Keratinocyte (primary cell): Measurements from ENCODE around the gene OGFOD3. TPM values are rescaled to one million over a fixed set of nuclear protein-coding genes. Genes with fewer than 3 reads are reported as not detected.

Source experiments
- DNase-seq: peaks from one replicate; pipeline ENCODE4 v3.0.0-alpha.2; 2011; ENCODE audit warnings: low read depth, missing footprints, low spot score
- FAIRE-seq: peaks from 2 replicates; lab custom pipeline; 2011; peaks lifted over from hg19 to GRCh38; lab: Jason Lieb, UNC
- H2AFZ ChIP-seq: 2 replicates; pipeline ENCODE4 v1.6.0; 2012; ENCODE audit warnings: low read length, control low read depth, inconsistent platforms; ENCODE audit not compliant: control insufficient read depth
- H3K27ac ChIP-seq: 2 replicates; pipeline ENCODE4 v1.5.1; 2011; ENCODE audit warnings: low read length; ENCODE audit not compliant: control insufficient read depth, insufficient read depth
- H3K27me3 ChIP-seq: 3 replicates; pipeline ENCODE4 v1.6.0; 2011; ENCODE audit warnings: low read length; ENCODE audit not compliant: control insufficient read depth, insufficient read depth; ENCODE audit errors: extremely low read depth
- H3K36me3 ChIP-seq, 2 experiments: 2 replicates in 1 of 2; 3 replicates in 1 of 2; pipeline ENCODE4 v1.5.1; 2011; ENCODE audit warnings: low read length in 2 of 2, mild to moderate bottlenecking in 1 of 2; ENCODE audit not compliant: control insufficient read depth in 2 of 2, insufficient read depth in 2 of 2; ENCODE audit errors: extremely low read depth in 1 of 2
- H3K4me1 ChIP-seq: 3 replicates; pipeline ENCODE4 v1.5.1; 2011; ENCODE audit warnings: low read length; ENCODE audit not compliant: control insufficient read depth, insufficient read depth; ENCODE audit errors: extremely low read depth
- H3K4me2 ChIP-seq: 3 replicates; pipeline ENCODE4 v1.6.0; 2011; ENCODE audit warnings: low read depth, low read length; ENCODE audit not compliant: control insufficient read depth, insufficient read depth; ENCODE audit errors: extremely low read depth
- H3K4me3 ChIP-seq, 3 experiments: fragments of 200-600 bp in 1 of 3; sonication (generic) in 1 of 3; 2 replicates in 2 of 3; 3 replicates in 1 of 3; pipeline ENCODE4 v1.5.1; 2011 to 2016; ENCODE audit warnings: low read length in 3 of 3, mild to moderate bottlenecking in 3 of 3, control low read depth in 2 of 3, inconsistent platforms in 1 of 3, low read depth in 1 of 3, mixed read lengths in 1 of 3, mixed run types in 1 of 3, moderate library complexity in 1 of 3; ENCODE audit not compliant: control insufficient read depth in 2 of 3, insufficient read depth in 2 of 3; ENCODE audit errors: extremely low read depth in 1 of 3
- H3K79me2 ChIP-seq: 2 replicates; pipeline ENCODE4 v1.6.0; 2012; ENCODE audit warnings: low read length; ENCODE audit not compliant: control insufficient read depth, insufficient read depth
- H3K9ac ChIP-seq: 3 replicates; pipeline ENCODE4 v1.6.0; 2011; ENCODE audit warnings: low read length; ENCODE audit not compliant: control insufficient read depth, insufficient read depth; ENCODE audit errors: extremely low read depth
- H3K9me1 ChIP-seq: 3 replicates; pipeline ENCODE4 v1.6.0; 2011; ENCODE audit warnings: low read length; ENCODE audit not compliant: control insufficient read depth, insufficient read depth; ENCODE audit errors: extremely low read depth
- H3K9me3 ChIP-seq: 2 replicates; pipeline ENCODE4 v1.5.1; 2012; ENCODE audit warnings: low read depth, low read length; ENCODE audit not compliant: control insufficient read depth
- H4K20me1 ChIP-seq: 3 replicates; pipeline ENCODE4 v1.6.0; 2011; ENCODE audit warnings: low read length; ENCODE audit not compliant: control insufficient read depth, insufficient read depth; ENCODE audit errors: extremely low read depth
- EZH2 ChIP-seq: IDR thresholded peaks from one replicate; pipeline ENCODE4 v1.6.1; 2012; ENCODE audit warnings: inconsistent platforms, mild to moderate bottlenecking, low read length, moderate library complexity
- dilution Hi-C: fragments of 300-500 bp; cut with MboI; formaldehyde crosslinking; loops from one replicate; pipeline ENCODE4 v1.7.0; 2020; ENCODE audit warnings: low sequenced_read_pairs; ENCODE audit not compliant: extremely low pct_ligation_motif_present
- polyA plus RNA-seq, 5 experiments: library from polyadenylated mRNA; depleted of rRNA in 3 of 5; stranded (reverse) in 3 of 5; stranded (forward) in 1 of 5; unstranded in 1 of 5; fragments of >200 nt; gene quantifications; 1 replicate in 1 of 5; 2 replicates in 3 of 5; 3 replicates in 1 of 5; pipeline versions ENCODE4 v1.2.1 to v1.2.3, GENCODE V29; 2011 to 2012; ENCODE audit warnings: missing spikeins in 2 of 5, low read depth in 1 of 5, low replicate concordance in 1 of 5
- TF ChIP-seq, protein P1 (sequence below), 3 experiments: IDR thresholded peaks in 1 of 3; conservative IDR thresholded peaks in 1 of 3; optimal IDR thresholded peaks in 1 of 3; 2 replicates in 2 of 3; 3 replicates in 1 of 3; pipeline versions ENCODE3 to v1.5.1; 2011; ENCODE audit warnings: low read length in 3 of 3, mild to moderate bottlenecking in 3 of 3, moderate library complexity in 2 of 3, control low read depth in 1 of 3, inconsistent platforms in 1 of 3; ENCODE audit not compliant: insufficient read depth in 2 of 3; ENCODE audit errors: extremely low read depth in 1 of 3

OGFOD3 gene
- polyA plus RNA-seq, 1 donor (not counting 4 experiments of a cell fraction or from before 2014, with no cell fraction given) = 10.8 TPM

DNA sequence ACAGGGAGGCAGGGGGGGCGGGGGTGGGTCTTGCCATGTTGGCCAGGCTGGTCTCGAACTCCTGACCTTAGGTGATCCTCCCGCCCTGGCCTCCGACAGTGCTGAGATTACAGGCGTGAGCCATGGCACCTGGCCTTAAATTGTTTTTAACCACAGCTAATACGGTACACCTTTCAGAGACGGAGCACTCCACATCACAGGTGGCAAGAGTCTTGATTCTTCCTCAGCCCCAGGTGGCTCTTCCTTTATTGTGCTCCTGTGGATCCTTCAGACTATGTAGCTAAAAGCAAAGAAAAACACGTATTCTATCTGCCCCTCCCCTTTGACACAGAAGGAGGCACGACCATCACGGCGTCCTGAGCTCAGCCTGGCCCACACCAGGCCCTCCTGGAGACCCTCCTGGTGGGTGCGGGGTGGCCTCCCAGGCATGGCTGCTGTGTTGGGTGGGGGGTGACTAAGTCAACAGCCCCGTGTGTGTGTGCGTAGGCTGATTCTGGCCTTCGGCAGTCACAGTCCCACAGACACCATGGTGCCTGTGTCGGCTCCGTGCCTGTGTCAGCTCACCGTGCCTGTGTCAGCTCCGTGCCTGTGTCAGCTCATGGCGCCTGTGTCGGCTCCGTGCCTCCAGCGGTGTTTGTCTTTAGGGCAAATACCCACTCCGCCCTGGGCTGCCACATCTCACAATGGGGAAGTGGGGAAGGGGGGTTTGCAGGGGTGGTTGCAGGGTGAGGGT, 74.0 kb downstream of the OGFOD3 start:
- Histone ChIP-seq H3K9me3 (no peaks in the 10 kb centered on the region), H3K27me3 (peaks cover 16% of the 10 kb centered on the region), H3K79me2 (no peaks in the 10 kb centered on the region), H3K4me3 (no peak overlapping the region), H2AFZ (no peak overlapping the region), H3K36me3 (no peaks in the 10 kb centered on the region), H4K20me1 (no peaks in the 10 kb centered on the region), H3K9me1 (no peaks in the 10 kb centered on the region), H3K4me2 (no peak overlapping the region), H3K27ac (no peak overlapping the region), H3K9ac (no peak overlapping the region), H3K4me1 (peaks cover 3% of the 10 kb centered on the region)
- FAIRE-seq (no peak), DNase-seq (no peak)
- dilution Hi-C loops = loop anchor here (10.0 kb wide), 1 partner anchor 90 kb away; no protein-coding TSS in a partner anchor
- no peak for TF ChIP-seq EZH2
- TF ChIP-seq, protein P1, sequence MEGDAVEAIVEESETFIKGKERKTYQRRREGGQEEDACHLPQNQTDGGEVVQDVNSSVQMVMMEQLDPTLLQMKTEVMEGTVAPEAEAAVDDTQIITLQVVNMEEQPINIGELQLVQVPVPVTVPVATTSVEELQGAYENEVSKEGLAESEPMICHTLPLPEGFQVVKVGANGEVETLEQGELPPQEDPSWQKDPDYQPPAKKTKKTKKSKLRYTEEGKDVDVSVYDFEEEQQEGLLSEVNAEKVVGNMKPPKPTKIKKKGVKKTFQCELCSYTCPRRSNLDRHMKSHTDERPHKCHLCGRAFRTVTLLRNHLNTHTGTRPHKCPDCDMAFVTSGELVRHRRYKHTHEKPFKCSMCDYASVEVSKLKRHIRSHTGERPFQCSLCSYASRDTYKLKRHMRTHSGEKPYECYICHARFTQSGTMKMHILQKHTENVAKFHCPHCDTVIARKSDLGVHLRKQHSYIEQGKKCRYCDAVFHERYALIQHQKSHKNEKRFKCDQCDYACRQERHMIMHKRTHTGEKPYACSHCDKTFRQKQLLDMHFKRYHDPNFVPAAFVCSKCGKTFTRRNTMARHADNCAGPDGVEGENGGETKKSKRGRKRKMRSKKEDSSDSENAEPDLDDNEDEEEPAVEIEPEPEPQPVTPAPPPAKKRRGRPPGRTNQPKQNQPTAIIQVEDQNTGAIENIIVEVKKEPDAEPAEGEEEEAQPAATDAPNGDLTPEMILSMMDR (optimal IDR thresholded peaks at IDR 0.05 in 1 of 3, IDR thresholded peaks at IDR 0.05 in 1 of 3, conservative IDR thresholded peaks at IDR 0.05 in 1 of 3; ENCODE audit: extremely low read depth in 1 of 3, insufficient read depth in 2 of 3, low read length in 3 of 3) = no peak

DNA sequence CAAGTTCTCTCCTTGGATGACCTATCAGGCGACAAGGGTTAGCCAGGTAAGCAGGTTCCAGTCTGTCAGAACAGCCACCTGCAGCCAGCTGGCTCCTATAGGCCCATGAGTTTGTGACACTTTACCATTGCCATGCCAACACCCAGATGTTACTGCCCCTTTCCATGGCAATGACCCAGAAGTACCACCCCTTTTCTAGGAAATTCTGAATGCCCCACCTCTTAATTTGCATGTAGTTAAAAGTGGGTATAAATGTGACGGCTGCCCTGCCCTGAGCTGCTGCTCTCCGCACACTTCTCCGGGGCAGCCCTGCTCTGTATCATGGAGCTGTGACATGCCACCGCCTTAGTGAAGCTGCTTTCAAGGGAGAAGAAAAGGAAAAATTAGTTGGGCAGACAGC, 74.8 kb downstream of the OGFOD3 start:
- no peaks in the 10 kb centered on the region for H3K9me3 ChIP-seq
- H3K4me1 ChIP-seq = peaks cover 11% of the 10 kb centered on the region
- no peak overlapping the region for H3K4me2 ChIP-seq
- TF ChIP-seq, protein P1 (optimal IDR thresholded peaks at IDR 0.05 in 1 of 3, IDR thresholded peaks at IDR 0.05 in 1 of 3, conservative IDR thresholded peaks at IDR 0.05 in 1 of 3; ENCODE audit: extremely low read depth in 1 of 3, insufficient read depth in 2 of 3, low read length in 3 of 3) = no peak
- no peak for TF ChIP-seq EZH2
- no peak for FAIRE-seq
- no peak overlapping the region for H2AFZ ChIP-seq
- H3K27ac ChIP-seq = no peak overlapping the region
- no peaks in the 10 kb centered on the region for H4K20me1 ChIP-seq
- H3K36me3 ChIP-seq = no peaks in the 10 kb centered on the region
- dilution Hi-C loops = loop anchor here (10.0 kb wide), 1 partner anchor 91 kb away; no protein-coding TSS in a partner anchor
- DNase-seq = no peak
- no peaks in the 10 kb centered on the region for H3K9me1 ChIP-seq
- H3K27me3 ChIP-seq = peaks cover 13% of the 10 kb centered on the region
- H3K9ac ChIP-seq = no peak overlapping the region
- H3K4me3 ChIP-seq = no peak overlapping the region
- no peaks in the 10 kb centered on the region for H3K79me2 ChIP-seq
